ENCODE measurements around the gene ESR1.

- TF ChIP-seq CTCF (IDR thresholded peaks at IDR 0.05): no peak
- no peak for TF ChIP-seq POLR2A (IDR thresholded peaks at IDR 0.05)
- no peak for TF ChIP-seq EP300 (IDR thresholded peaks at IDR 0.05)
Measured at GRCh38 chr6:152057832-152058498, 250.5 kb downstream of the ESR1 start.
